GM19239 (cell line): Measurements from ENCODE around the gene AATK.

Experiments used
- DNase-seq: peaks from one replicate; pipeline ENCODE4 v3.0.0; 2011; ENCODE audit warnings: low spot score; ENCODE audit not compliant: insufficient read length
- FAIRE-seq: peaks from 2 replicates; lab custom pipeline; 2011; peaks lifted over from hg19 to GRCh38; lab: Jason Lieb, UNC

Gene AATK

GRCh38 chr17:81197831-81198490 is 31.9 kb upstream of the AATK start:
- FAIRE-seq: no peak
- DNase-seq: no peak

- no peak for FAIRE-seq
- no peak for DNase-seq
Observed at GRCh38 chr17:81197409-81197795, 31.4 kb upstream of the AATK start.

- no peak for DNase-seq
- FAIRE-seq: no peak
Observed at GRCh38 chr17:81196505-81197408, 30.7 kb upstream of the AATK start.

GRCh38 chr17:81195941-81196495 is 30.0 kb upstream of the AATK start:
- FAIRE-seq (no peak), DNase-seq (no peak)

- DNase-seq: no peak
- no peak for FAIRE-seq
Observed at GRCh38 chr17:81194941-81195901, 29.2 kb upstream of the AATK start.

- DNase-seq (no peak), FAIRE-seq (no peak)
Observed at GRCh38 chr17:81194225-81194760, 28.3 kb upstream of the AATK start.

GRCh38 chr17:81193470-81194224 is 27.6 kb upstream of the AATK start:
- FAIRE-seq (no peak), DNase-seq (no peak)

GRCh38 chr17:81193051-81193410 is 27.0 kb upstream of the AATK start:
- FAIRE-seq: no peak
- no peak for DNase-seq

- DNase-seq: no peak
- no peak for FAIRE-seq
Observed at GRCh38 chr17:81192386-81193050, 26.5 kb upstream of the AATK start.

GRCh38 chr17:81191646-81192045 is 25.6 kb upstream of the AATK start:
- DNase-seq: no peak
- no peak for FAIRE-seq

GRCh38 chr17:81191116-81191515 is 25.1 kb upstream of the AATK start:
- FAIRE-seq (no peak), DNase-seq (no peak)

- FAIRE-seq: no peak
Observed at GRCh38 chr17:81190591-81190990, 24.6 kb upstream of the AATK start.

GRCh38 chr17:81189670-81190530 is 23.9 kb upstream of the AATK start:
- DNase-seq (no peak), FAIRE-seq (no peak)

More at GRCh38 chr17:81190591-81190990, 24.6 kb upstream of the AATK start:
- no peak for DNase-seq

- DNase-seq (no peak), FAIRE-seq (no peak)
Observed at GRCh38 chr17:81189016-81189415, 23.0 kb upstream of the AATK start.

GRCh38 chr17:81188491-81188840 is 22.4 kb upstream of the AATK start:
- no peak for DNase-seq
- FAIRE-seq: no peak

- no peak for FAIRE-seq
- no peak for DNase-seq
Observed at GRCh38 chr17:81187586-81188490, 21.8 kb upstream of the AATK start.

- FAIRE-seq (no peak), DNase-seq (no peak)
Observed at GRCh38 chr17:81187120-81187519, 21.1 kb upstream of the AATK start.
